ENCODE measurements around the gene SKI.

DNA sequence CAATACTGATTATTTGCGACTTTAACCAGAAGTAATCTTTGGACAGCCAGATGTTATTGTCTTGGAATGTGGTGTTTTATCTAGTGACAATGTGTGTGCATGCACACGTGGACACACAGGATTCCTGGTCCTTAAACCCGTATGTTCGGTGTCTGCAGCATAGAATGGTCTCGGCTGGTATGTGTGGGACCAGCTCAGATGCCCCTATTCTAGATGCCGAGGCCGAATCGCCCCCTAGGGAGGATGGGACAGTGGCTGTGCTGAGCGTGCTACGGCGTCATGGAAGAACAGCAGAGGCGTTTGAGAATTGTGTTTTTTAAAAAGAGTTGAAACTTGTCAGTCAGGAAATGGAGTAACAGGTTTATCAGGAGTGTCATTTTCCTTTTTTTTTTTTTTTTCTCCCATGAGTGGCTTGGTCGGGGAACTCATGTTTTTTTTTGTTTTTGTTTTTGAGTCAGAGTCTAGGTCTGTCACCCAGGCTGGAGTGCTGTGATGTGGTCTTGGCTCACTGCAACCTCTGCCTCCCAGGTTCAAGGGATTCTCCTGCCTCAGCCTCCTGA, 30.1 kb downstream of the SKI start:
- TF ChIP-seq YY1 (IDR thresholded peaks at IDR 0.05; ENCODE audit: insufficient read depth, insufficient read length), result no peak
- no peak for TF ChIP-seq ZNF274 (IDR thresholded peaks at IDR 0.05; ENCODE audit: low read depth, low read length)
- TF ChIP-seq SUZ12 (IDR thresholded peaks at IDR 0.05; ENCODE audit: extremely low read depth, insufficient read depth, insufficient read length), result no peak
